GM21528 (cell line): Measurements from ENCODE around the gene COX8C.

Experiments
- ATAC-seq: cut with Tn5 transposase; IDR thresholded peaks from one replicate; pipeline ENCODE4 v1.9.1; 2021; ENCODE audit warnings: mild to moderate bottlenecking, moderate library complexity; ENCODE audit not compliant: unreplicated experiment, low FRiP score

COX8C gene

DNA sequence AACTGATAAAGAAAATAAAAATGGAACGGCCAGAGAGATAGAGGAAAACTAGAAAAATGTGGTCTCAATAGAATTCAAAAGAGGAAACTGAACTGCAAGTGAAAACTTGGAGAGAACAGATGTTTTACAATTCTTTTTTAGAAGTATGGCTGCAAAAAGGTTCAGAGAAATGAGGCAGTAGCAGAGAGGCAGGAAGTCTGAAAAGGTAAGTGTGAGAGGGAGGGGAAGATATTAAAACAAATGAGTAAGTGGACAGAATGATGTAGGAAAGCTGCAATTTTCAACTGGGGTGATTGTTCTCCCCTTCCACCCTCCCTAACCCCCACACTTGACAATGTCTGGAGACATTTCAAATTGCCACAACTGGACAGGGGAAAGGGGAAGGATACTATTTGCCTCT lies 27.0 kb upstream of the COX8C start:
- no peak for ATAC-seq

- no peak for ATAC-seq
Observed at GRCh38 chr14:93320489-93320888, 26.5 kb upstream of the COX8C start.

DNA sequence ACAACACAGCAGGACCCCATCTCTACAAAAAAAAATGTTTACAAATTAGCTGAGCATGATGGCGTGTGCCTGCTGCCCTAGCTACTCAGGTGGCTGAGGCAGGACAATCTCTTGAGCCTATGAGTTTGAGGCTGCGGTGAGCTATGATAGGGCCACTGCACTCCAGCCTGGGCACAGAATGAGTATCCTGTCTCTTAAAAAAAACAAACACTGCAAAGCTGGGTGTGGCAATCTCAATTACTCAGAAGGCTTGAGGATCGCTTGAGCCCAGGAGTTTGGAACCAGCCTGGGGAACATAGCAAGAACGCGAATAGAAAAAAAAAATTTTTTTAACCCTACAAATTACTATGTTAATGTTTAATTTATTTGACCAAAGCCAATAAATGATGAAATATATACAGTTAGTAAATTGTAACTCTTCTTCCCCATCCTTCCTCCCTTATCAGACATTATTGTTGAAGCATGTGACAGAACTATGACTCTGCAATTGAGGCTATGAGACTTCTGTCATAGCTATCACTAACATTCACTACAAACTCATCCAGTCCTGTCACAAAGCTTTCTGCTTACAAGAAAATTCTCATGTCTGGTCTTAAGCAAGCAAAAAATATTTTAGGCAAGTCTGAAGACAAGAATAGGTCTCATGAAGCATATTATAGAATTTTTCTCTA lies 23.9 kb upstream of the COX8C start:
- ATAC-seq, result no peak

DNA sequence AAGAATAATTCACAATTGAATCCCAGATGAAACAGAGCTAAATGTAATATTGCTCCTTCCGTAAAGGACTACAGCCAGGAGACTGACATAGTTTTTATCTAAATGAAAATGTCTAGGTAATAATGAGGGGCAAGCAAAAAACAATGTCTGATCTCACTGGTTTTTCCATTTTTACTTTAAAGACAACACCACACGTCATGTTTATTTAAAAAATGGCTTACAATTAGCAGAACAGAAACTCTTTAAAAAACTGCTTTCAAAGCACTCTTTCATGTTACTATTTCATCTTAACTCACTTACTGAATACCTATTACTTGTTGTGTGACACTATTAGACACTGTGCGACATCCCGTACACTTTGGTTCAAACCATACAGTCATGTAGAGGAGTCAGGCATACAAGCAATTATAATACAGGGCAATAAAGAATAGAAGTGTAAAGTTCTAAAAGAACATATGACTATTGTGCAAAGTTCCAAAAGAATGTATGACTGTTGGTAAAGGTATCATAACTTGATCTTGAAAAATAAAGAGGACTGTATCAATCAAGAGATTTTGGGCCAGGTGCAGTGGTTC lies 23.3 kb upstream of the COX8C start:
- no peak for ATAC-seq

GRCh38 chr14:93326196-93326595 lies 20.8 kb upstream of the COX8C start:
- no peak for ATAC-seq

DNA sequence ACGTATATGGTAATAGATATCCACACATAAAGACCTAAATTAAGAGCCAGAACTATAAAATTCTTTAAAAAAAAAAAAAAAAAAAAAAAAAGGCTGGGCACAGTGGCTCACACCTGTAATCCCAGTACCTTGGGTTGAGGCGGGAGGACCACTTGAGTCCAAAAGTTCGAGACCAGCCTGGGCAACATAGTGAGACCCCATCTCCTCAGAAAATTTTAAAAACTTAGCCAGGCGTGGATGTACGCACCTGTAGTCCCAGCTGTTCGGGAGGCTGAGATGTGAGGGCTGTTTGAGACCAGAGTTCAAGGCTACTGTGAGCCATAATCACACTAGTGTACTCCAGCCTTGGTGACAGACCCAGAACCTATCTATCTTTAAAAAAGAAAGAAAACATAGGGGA lies 18.4 kb upstream of the COX8C start:
- no peak for ATAC-seq

DNA sequence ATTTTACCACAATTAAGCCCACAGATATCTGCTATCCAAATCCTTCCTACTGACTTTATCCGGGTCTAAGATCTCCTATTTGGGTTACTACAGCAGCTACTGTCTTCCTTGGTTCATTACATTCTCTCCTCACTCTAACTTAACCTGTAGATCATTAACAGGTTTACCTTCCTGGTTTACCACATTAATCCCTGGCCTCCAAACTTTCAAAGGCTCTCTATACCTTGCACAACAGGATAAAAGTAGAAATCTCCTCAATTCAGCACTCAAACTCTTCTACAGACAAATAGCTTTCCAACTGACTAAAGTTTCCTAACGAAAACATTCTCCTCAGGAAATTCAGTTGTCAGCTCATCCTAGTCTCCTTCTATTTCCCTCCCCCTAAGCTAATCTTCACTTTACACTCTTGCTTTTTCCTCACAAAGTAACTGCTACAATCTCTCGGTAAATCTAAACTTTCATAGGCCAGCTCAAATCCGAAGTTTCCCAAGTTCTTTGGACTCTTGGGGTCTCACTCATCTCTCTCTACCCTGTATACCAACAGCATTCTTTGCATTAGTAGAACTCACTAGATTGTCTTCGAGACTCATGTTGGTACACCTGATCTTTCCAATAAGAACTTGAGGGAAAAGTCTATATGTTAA lies 16.9 kb upstream of the COX8C start:
- ATAC-seq, result no peak

GRCh38 chr14:93330609-93331000 lies 16.4 kb upstream of the COX8C start:
- no peak for ATAC-seq

- no peak for ATAC-seq
Observed at GRCh38 chr14:93331002-93331727, 15.8 kb upstream of the COX8C start.

- ATAC-seq, result no peak
Observed at GRCh38 chr14:93331728-93332396, 15.1 kb upstream of the COX8C start.

- ATAC-seq, result peak; percentile 66
Observed at GRCh38 chr14:93332397-93332852, 14.6 kb upstream of the COX8C start.

GRCh38 chr14:93332853-93333630 lies 13.9 kb upstream of the COX8C start, which contains the start of gene BTBD7:
BTBD7 (minus strand) TSS chr14:93333036; CDS start chr14:93296051, 36,985 bp downstream.
- peak; percentile 87 for ATAC-seq

DNA sequence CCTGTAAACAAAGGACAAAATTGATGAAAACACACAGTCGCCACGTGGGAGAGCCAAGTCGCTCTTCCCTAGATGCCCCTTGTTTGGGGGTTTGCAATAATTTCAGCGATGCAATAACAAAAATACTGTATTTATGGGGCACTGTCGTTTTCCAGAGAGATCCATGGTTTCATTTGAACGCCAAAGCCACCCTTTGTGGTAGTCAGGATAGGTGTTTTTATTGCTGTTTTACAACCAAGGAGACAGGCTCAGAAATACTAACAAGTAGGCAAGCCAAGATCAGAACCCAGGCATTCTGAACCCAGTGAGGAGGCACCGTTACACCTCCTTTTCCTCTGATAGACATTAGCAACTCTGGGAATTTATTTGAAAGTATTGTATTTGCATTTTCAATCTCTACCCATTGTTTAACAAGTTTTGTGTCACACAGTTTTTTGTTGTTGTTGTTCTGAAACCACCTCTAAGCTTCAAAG lies 13.3 kb upstream of the COX8C start:
- no peak for ATAC-seq

- ATAC-seq, result no peak
Observed at GRCh38 chr14:93337143-93337753, 9.7 kb upstream of the COX8C start.

- no peak for ATAC-seq
Observed at GRCh38 chr14:93337884-93338283, 9.1 kb upstream of the COX8C start.

- ATAC-seq, result no peak
Observed at GRCh38 chr14:93343266-93343665, 3.7 kb upstream of the COX8C start.

DNA sequence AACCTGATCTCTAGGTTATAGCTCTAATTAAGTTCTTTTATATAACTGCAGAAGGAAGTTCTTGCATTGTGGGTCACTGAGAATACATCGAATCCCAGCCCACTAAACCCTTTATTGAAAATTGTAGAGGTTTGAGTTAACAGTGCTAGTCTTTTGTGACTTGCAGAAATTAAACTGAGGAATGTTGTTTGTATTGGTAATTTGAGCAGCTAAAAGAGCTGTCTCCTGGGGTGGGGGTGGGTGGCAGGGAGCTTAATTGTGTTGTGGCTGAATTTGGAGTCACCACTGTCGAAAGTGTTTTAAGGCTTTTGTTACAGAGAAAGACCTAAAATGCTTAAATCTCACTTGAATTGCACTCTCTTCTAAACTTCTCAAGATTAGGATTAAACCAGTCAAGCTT lies 3.2 kb upstream of the COX8C start:
- no peak for ATAC-seq

DNA sequence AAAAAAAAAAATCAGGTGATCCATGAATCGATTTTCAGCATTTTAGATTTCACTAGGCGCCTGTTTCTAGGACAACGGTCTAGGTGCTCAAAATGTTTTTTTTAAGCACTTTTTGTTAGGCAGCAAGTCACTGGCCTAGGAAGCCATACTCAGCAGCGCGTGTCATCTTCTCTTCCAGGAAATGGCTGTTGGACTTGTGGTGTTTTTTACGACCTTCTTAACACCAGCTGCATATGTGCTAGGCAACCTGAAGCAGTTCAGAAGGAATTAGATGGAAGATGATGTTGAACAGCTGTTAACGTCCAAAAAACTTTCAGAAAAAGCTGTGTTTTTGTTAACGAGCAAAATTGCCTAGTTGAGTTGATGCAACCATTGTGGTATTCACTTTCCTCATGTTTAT lies 868 bp downstream of the COX8C start:
- no peak for ATAC-seq

GRCh38 chr14:93348292-93348691 lies 1.3 kb downstream of the COX8C start:
- ATAC-seq, result no peak
